ENCODE measurements around the gene LRRC8D. TPM values are rescaled to one million over a fixed set of nuclear protein-coding genes. Genes with fewer than 3 reads are reported as not detected.
"Not testable (repeated sequence)": the region's sequence is repeated elsewhere in the genome, so short reads cannot be mapped to it uniquely, and the experiment has no call there.

The LRRC8D gene
- total RNA-seq, 4 donors from 2014 or later: 4.7 to 8.5 (median 6.5) TPM

DNA sequence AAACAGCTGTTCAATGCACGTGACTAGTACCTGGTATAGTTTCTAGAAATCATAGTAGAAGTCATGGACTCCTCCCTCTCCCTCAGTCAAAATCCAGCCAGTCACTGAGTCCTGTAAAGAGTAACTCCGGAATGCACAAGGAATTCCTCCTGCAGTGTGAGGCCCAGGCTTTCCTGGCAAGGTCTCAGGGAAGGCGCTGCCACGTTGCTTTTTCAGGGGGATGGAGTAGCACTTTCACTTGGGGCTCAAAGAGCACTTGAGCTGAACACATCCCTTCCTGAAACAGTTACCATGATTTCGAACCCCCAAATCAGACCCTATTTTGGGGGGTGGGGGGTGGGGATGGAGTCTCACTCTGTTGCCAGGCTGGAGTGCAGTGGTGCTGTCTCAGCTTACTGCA is 26.4 kb upstream of the LRRC8D start:
- no peak for TF ChIP-seq POLR2AphosphoS5 (IDR thresholded peaks at IDR 0.05)
- no peak for TF ChIP-seq POLR2A (IDR thresholded peaks at IDR 0.05)
- no peak for TF ChIP-seq EP300 (IDR thresholded peaks at IDR 0.05)
- TF ChIP-seq, protein P1, sequence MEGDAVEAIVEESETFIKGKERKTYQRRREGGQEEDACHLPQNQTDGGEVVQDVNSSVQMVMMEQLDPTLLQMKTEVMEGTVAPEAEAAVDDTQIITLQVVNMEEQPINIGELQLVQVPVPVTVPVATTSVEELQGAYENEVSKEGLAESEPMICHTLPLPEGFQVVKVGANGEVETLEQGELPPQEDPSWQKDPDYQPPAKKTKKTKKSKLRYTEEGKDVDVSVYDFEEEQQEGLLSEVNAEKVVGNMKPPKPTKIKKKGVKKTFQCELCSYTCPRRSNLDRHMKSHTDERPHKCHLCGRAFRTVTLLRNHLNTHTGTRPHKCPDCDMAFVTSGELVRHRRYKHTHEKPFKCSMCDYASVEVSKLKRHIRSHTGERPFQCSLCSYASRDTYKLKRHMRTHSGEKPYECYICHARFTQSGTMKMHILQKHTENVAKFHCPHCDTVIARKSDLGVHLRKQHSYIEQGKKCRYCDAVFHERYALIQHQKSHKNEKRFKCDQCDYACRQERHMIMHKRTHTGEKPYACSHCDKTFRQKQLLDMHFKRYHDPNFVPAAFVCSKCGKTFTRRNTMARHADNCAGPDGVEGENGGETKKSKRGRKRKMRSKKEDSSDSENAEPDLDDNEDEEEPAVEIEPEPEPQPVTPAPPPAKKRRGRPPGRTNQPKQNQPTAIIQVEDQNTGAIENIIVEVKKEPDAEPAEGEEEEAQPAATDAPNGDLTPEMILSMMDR (IDR thresholded peaks at IDR 0.05): no peak
- no peaks in the 10 kb centered on the region for H3K9me3 ChIP-seq
- H3K4me1 ChIP-seq: no peaks in the 10 kb centered on the region
- WGBS, 2 donors (ENCODE audit: low coverage in 1 of 2): 25 to 44% methylated on average over 1 to 4 of the region's 5 CpGs
- ATAC-seq: no peak
- no peaks in the 10 kb centered on the region for H3K36me3 ChIP-seq
- H3K4me3 ChIP-seq: no peak overlapping the region
- H3K27ac ChIP-seq: no peak overlapping the region
- no peaks in the 10 kb centered on the region for H3K27me3 ChIP-seq

DNA sequence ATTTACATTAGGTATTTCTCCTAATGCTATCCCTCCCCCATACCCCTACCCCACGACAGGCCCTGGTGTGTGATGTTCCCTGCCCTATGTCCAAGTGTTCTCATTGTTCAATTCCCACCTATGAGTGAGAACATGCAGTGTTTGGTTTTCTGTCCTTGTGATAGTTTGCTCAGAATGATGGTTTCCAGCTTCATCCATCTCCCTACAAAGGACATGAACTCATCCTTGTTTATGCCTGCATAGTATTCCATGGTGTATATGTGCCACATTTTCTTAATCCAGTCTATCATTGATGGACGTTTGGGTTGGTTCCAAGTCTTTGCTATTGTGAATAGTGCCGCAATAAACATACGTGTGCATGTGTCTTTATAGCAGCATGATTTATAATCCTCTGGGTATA is 25.3 kb upstream of the LRRC8D start:
- H3K4me1 ChIP-seq, ATAC-seq, H3K4me3 ChIP-seq, H3K36me3 ChIP-seq, H3K27me3 ChIP-seq, H3K9me3 ChIP-seq, H3K27ac ChIP-seq: not testable (repeated sequence)
- 86 to 90% methylated on average over 1 to 4 of the region's 4 CpGs for WGBS, 2 donors (ENCODE audit: low coverage in 1 of 2)

GRCh38 chr1:89797876-89798275 is 23.0 kb upstream of the LRRC8D start:
- H3K9me3 ChIP-seq, H3K4me3 ChIP-seq, H3K4me1 ChIP-seq, ATAC-seq, H3K27me3 ChIP-seq, H3K36me3 ChIP-seq, H3K27ac ChIP-seq: not testable (repeated sequence)
- no CpG with 5 or more reads among the region's 32 CpGs for WGBS, 2 donors (ENCODE audit: low coverage in 1 of 2)

DNA sequence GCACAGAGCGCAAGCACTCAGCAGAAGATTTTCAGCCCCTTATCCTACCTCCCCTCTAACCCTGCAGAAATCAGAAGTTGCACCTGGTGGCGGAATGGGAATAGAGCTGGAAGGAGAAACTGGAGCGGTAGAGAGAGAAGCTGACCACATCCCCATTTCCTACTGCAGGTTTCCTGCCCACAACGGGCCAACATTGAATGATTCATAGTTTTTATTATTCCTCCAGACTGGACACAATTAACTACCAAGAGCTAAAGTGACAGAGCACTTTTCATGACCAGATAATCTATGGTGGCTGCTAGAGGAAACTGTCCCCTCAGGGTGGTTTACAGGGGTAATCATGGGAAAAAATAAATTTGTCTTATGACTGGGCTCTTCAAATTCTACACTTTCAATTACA is 21.3 kb upstream of the LRRC8D start:
- no peak overlapping the region for H3K27ac ChIP-seq
- TF ChIP-seq POLR2A (IDR thresholded peaks at IDR 0.05) (no peak), EP300 (IDR thresholded peaks at IDR 0.05) (no peak), POLR2AphosphoS5 (IDR thresholded peaks at IDR 0.05) (no peak)
- TF ChIP-seq, protein P1 (IDR thresholded peaks at IDR 0.05): no peak
- 79 to 85% methylated on average over 4 of the region's 4 CpGs for WGBS, 2 donors (ENCODE audit: low coverage in 1 of 2)

GRCh38 chr1:89800022-89800655 is 20.7 kb upstream of the LRRC8D start:
- TF ChIP-seq POLR2AphosphoS5 (IDR thresholded peaks at IDR 0.05) (no peak), POLR2A (IDR thresholded peaks at IDR 0.05) (no peak), EP300 (IDR thresholded peaks at IDR 0.05) (no peak)
- TF ChIP-seq, protein P1 (IDR thresholded peaks at IDR 0.05): no peak
- no peak for ATAC-seq
- Histone ChIP-seq H3K4me1 (no peaks in the 10 kb centered on the region), H3K27me3 (no peaks in the 10 kb centered on the region), H3K36me3 (no peaks in the 10 kb centered on the region), H3K27ac (no peak overlapping the region), H3K4me3 (no peak overlapping the region), H3K9me3 (no peaks in the 10 kb centered on the region)
- WGBS, 2 donors (ENCODE audit: low coverage in 1 of 2): 64 to 91% methylated on average over 3 to 4 of the region's 4 CpGs

More for the DNA sequence above, 21.3 kb upstream of the LRRC8D start:
- no peak for ATAC-seq
- H3K4me3 ChIP-seq: no peak overlapping the region
- H3K4me1 ChIP-seq: no peaks in the 10 kb centered on the region
- no peaks in the 10 kb centered on the region for H3K9me3 ChIP-seq
- H3K27me3 ChIP-seq: no peaks in the 10 kb centered on the region
- H3K36me3 ChIP-seq: no peaks in the 10 kb centered on the region

- Histone ChIP-seq H3K4me1 (no peaks in the 10 kb centered on the region), H3K36me3 (no peaks in the 10 kb centered on the region), H3K9me3 (no peaks in the 10 kb centered on the region), H3K4me3 (no peak overlapping the region), H3K27me3 (no peaks in the 10 kb centered on the region), H3K27ac (no peak overlapping the region)
- no peak for ATAC-seq
- TF ChIP-seq POLR2AphosphoS5 (IDR thresholded peaks at IDR 0.05) (no peak), POLR2A (IDR thresholded peaks at IDR 0.05) (no peak), EP300 (IDR thresholded peaks at IDR 0.05) (no peak)
- TF ChIP-seq, protein P1 (IDR thresholded peaks at IDR 0.05): no peak
- WGBS, 2 donors (ENCODE audit: low coverage in 1 of 2): 91% methylated on average over 4 of the region's 7 CpGs; no CpG with 5 or more reads in 1 of the 2 donors
Measured at GRCh38 chr1:89800718-89801117, 20.1 kb upstream of the LRRC8D start.
